Measurements from ENCODE around the gene IGFBP5.

IGFBP5 gene

GRCh38 chr2:216685327-216685875, 9.9 kb downstream of the IGFBP5 start:
- peaks cover 11% of the 10 kb centered on the region for H3K27me3 ChIP-seq (ENCODE audit: insufficient read depth, poor library complexity, severe bottlenecking)
- H3K4me3 ChIP-seq (replicated peaks; ENCODE audit: insufficient read depth, low read length): no peak overlapping the region
- TF ChIP-seq CTCF (IDR thresholded peaks at IDR 0.05; ENCODE audit: insufficient read depth, low read length) (no peak), GABPA (IDR thresholded peaks at IDR 0.05; ENCODE audit: low read depth) (no peak), REST (IDR thresholded peaks at IDR 0.05; ENCODE audit: insufficient replicate concordance, low read depth) (no peak), SPI1 (IDR thresholded peaks at IDR 0.05; ENCODE audit: borderline replicate concordance, low read depth) (no peak), POLR2AphosphoS5 (IDR thresholded peaks at IDR 0.05; ENCODE audit: low read depth) (no peak)
- H3K27ac ChIP-seq (replicated peaks): no peak overlapping the region
- no peak for DNase-seq (ENCODE audit: low read depth in 1 of 2, low spot score in 1 of 2)

- no peak overlapping the region for H3K27ac ChIP-seq (replicated peaks)
- no peak overlapping the region for H3K4me3 ChIP-seq (replicated peaks; ENCODE audit: insufficient read depth, low read length)
- no peak for TF ChIP-seq REST (IDR thresholded peaks at IDR 0.05; ENCODE audit: insufficient replicate concordance, low read depth)
- TF ChIP-seq SPI1 (IDR thresholded peaks at IDR 0.05; ENCODE audit: borderline replicate concordance, low read depth): no peak
- TF ChIP-seq CTCF (IDR thresholded peaks at IDR 0.05; ENCODE audit: insufficient read depth, low read length): no peak
- peak; percentile 73; the same call in 1 of the 2 replicates for TF ChIP-seq POLR2AphosphoS5 (IDR thresholded peaks at IDR 0.05; ENCODE audit: low read depth)
- TF ChIP-seq GABPA (IDR thresholded peaks at IDR 0.05; ENCODE audit: low read depth): no peak
- peak; percentile 93 to 98 for DNase-seq (ENCODE audit: low read depth in 1 of 2, low spot score in 1 of 2)
- no peaks in the 10 kb centered on the region for H3K27me3 ChIP-seq (ENCODE audit: insufficient read depth, poor library complexity, severe bottlenecking)
Observed at GRCh38 chr2:216683846-216684245, 11.5 kb downstream of the IGFBP5 start.

- no peak overlapping the region for H3K4me3 ChIP-seq (replicated peaks; ENCODE audit: insufficient read depth, low read length)
- no peak for DNase-seq (ENCODE audit: low read depth in 1 of 2, low spot score in 1 of 2)
- no peak overlapping the region for H3K27ac ChIP-seq (replicated peaks)
- no peaks in the 10 kb centered on the region for H3K27me3 ChIP-seq (ENCODE audit: insufficient read depth, poor library complexity, severe bottlenecking)
- no peak for TF ChIP-seq SPI1 (IDR thresholded peaks at IDR 0.05; ENCODE audit: borderline replicate concordance, low read depth)
- TF ChIP-seq REST (IDR thresholded peaks at IDR 0.05; ENCODE audit: insufficient replicate concordance, low read depth): no peak
- no peak for TF ChIP-seq GABPA (IDR thresholded peaks at IDR 0.05; ENCODE audit: low read depth)
- no peak for TF ChIP-seq POLR2AphosphoS5 (IDR thresholded peaks at IDR 0.05; ENCODE audit: low read depth)
- TF ChIP-seq CTCF (IDR thresholded peaks at IDR 0.05; ENCODE audit: insufficient read depth, low read length): no peak
Observed at GRCh38 chr2:216681683-216682082, 13.7 kb downstream of the IGFBP5 start.
